ENCODE data around the gene CROCC2.

- no peak for TF ChIP-seq RCOR1 (IDR thresholded peaks at IDR 0.05; ENCODE audit: low read depth, low read length)
- TF ChIP-seq POLR2A (IDR thresholded peaks at IDR 0.05; ENCODE audit: low read length): no peak
- TF ChIP-seq MAX (IDR thresholded peaks at IDR 0.05): no peak
- TF ChIP-seq CTCF (IDR thresholded peaks at IDR 0.05): no peak
- TF ChIP-seq TP53 (CRISPR knock-in tag; IDR thresholded peaks at IDR 0.05): no peak
- TF ChIP-seq ESRRA (IDR thresholded peaks at IDR 0.05; ENCODE audit: borderline replicate concordance, low read length): no peak
- TF ChIP-seq REST (IDR thresholded peaks at IDR 0.05): no peak
- no peak for TF ChIP-seq PBX3 (IDR thresholded peaks at IDR 0.05)
- TF ChIP-seq SMC3 (IDR thresholded peaks at IDR 0.05): no peak
- no peak for TF ChIP-seq E2F6 (IDR thresholded peaks at IDR 0.05; ENCODE audit: borderline replicate concordance, low read depth)
- TF ChIP-seq POLR2AphosphoS2 (conservative IDR thresholded peaks at IDR 0.05; ENCODE audit: low read length): no peak
- no peak for TF ChIP-seq KDM5A (IDR thresholded peaks at IDR 0.05)
Observed at GRCh38 chr2:240920783-240921231, 14.7 kb downstream of the CROCC2 start.
